Amniotic stem cell (primary cell): ENCODE measurements around the gene AHSG.
"Not testable (repeated sequence)": the region's sequence is repeated elsewhere in the genome, so short reads cannot be mapped to it uniquely, and the experiment has no call there.

ENCODE experiments used
- DNase-seq: peaks from one replicate; lab custom pipeline; 2025; lab: John Stamatoyannopoulos, UW

AHSG gene

GRCh38 chr3:186618318-186618938, 5.6 kb downstream of the AHSG start:
- no peak for DNase-seq

GRCh38 chr3:186619787-186620212, 6.9 kb downstream of the AHSG start:
- no peak for DNase-seq

- DNase-seq: no peak
Observed at GRCh38 chr3:186620213-186621092, 7.6 kb downstream of the AHSG start.

GRCh38 chr3:186621894-186622650, 9.2 kb downstream of the AHSG start:
- DNase-seq: no peak

GRCh38 chr3:186622651-186623310, 9.9 kb downstream of the AHSG start:
- no peak for DNase-seq

- no peak for DNase-seq
Observed at GRCh38 chr3:186624598-186624997, 11.7 kb downstream of the AHSG start.

GRCh38 chr3:186625600-186626042, 12.8 kb downstream of the AHSG start:
- no peak for DNase-seq

GRCh38 chr3:186626254-186626847, 13.5 kb downstream of the AHSG start:
- DNase-seq: no peak

- DNase-seq: no peak
Observed at GRCh38 chr3:186627852-186628414, 15.1 kb downstream of the AHSG start.

- no peak for DNase-seq
Observed at GRCh38 chr3:186628756-186629155, 15.9 kb downstream of the AHSG start.

GRCh38 chr3:186630950-186631641, 18.2 kb downstream of the AHSG start:
- DNase-seq: no peak

GRCh38 chr3:186633481-186633880, 20.6 kb downstream of the AHSG start:
- DNase-seq: no peak

- DNase-seq: not testable (repeated sequence)
Observed at GRCh38 chr3:186634207-186634606, 21.3 kb downstream of the AHSG start.

- no peak for DNase-seq
Observed at GRCh38 chr3:186635532-186635931, 22.7 kb downstream of the AHSG start.

- no peak for DNase-seq
Observed at GRCh38 chr3:186636536-186636935, 23.7 kb downstream of the AHSG start.

- DNase-seq: no peak
Observed at GRCh38 chr3:186637686-186638085, 24.8 kb downstream of the AHSG start.

- DNase-seq: no peak
Observed at GRCh38 chr3:186638259-186638658, 25.4 kb downstream of the AHSG start.

GRCh38 chr3:186639778-186640472, 27.1 kb downstream of the AHSG start, which contains the start of gene FETUB:
TSS of gene FETUB (plus strand) at chr3:186640399. CDS start at chr3:186640461, 62 bp downstream.
- DNase-seq: no peak

GRCh38 chr3:186640473-186640818, 27.6 kb downstream of the AHSG start:
- DNase-seq: no peak

GRCh38 chr3:186640929-186641328, 28.1 kb downstream of the AHSG start:
- no peak for DNase-seq
